Endodermal cell (in vitro differentiated cells): ENCODE data around the gene RABGAP1L. TPM values are rescaled to one million over a fixed set of nuclear protein-coding genes. Genes with fewer than 3 reads are reported as not detected.
"Not testable (repeated sequence)": the region's sequence is repeated elsewhere in the genome, so short reads cannot be mapped to it uniquely, and the experiment has no call there.

Experiments
- DNase-seq: peaks from one replicate; pipeline ENCODE4 v3.0.0-alpha.2; 2017
- H3K27ac ChIP-seq: 2 replicates; pipeline ENCODE4 v1.5.1; 2013; ENCODE audit warnings: mild to moderate bottlenecking, low read depth, low read length, moderate library complexity
- H3K27me3 ChIP-seq: 2 replicates; pipeline ENCODE4 v1.6.1; 2013; ENCODE audit warnings: mild to moderate bottlenecking, low read length, moderate library complexity; ENCODE audit not compliant: insufficient read depth, control insufficient read depth, poor library complexity, severe bottlenecking
- H3K36me3 ChIP-seq: 2 replicates; pipeline ENCODE4 v1.7.0; 2013; ENCODE audit warnings: mild to moderate bottlenecking, low read length, moderate library complexity; ENCODE audit not compliant: control insufficient read depth, insufficient read depth
- H3K4me1 ChIP-seq: one replicate; pipeline ENCODE4 v1.7.0; 2013; ENCODE audit warnings: low read length; ENCODE audit not compliant: control insufficient read depth, insufficient read depth
- H3K4me3 ChIP-seq: 2 replicates; pipeline ENCODE4 v1.5.1; 2013; ENCODE audit warnings: mild to moderate bottlenecking, low read length, moderate library complexity
- H3K9ac ChIP-seq: 2 replicates; pipeline ENCODE4 v1.6.1; 2013; ENCODE audit warnings: mild to moderate bottlenecking, low read length, moderate library complexity; ENCODE audit not compliant: poor library complexity, severe bottlenecking; ENCODE audit errors: extremely low read depth
- H3K9me3 ChIP-seq: 2 replicates; pipeline ENCODE4 v1.6.1; 2013; ENCODE audit warnings: mild to moderate bottlenecking, low read length, moderate library complexity; ENCODE audit not compliant: control insufficient read depth
- H3K27ac Mint-ChIP-seq: 2 replicates; pipeline ENCODE4 v1.8.0; 2020; ENCODE audit warnings: mixed read lengths
- H3K27me3 Mint-ChIP-seq: 2 replicates; pipeline ENCODE4 v1.8.0; 2021; ENCODE audit warnings: mild to moderate bottlenecking, mixed read lengths; ENCODE audit not compliant: insufficient read depth
- H3K36me3 Mint-ChIP-seq: 2 replicates; pipeline ENCODE4 v1.8.0; 2020; ENCODE audit warnings: low read depth, mixed read lengths
- H3K4me1 Mint-ChIP-seq: 2 replicates; pipeline ENCODE4 v1.8.0; 2020; ENCODE audit warnings: mixed read lengths
- H3K4me3 Mint-ChIP-seq: 2 replicates; pipeline ENCODE4 v1.8.0; 2020; ENCODE audit warnings: mild to moderate bottlenecking, moderate library complexity, mixed read lengths
- H3K9me3 Mint-ChIP-seq: 2 replicates; pipeline ENCODE4 v1.8.0; 2020; ENCODE audit warnings: mild to moderate bottlenecking, mixed read lengths
- WGBS, 2 experiments: methylation state at CpG; one replicate each; pipeline versions ENCODE4 v1.1.5 to v1.1.7; 2013; ENCODE audit warnings: missing lambda C conversion rate in 2 of 2, mixed read lengths in 1 of 2; ENCODE audit not compliant: insufficient coverage in 1 of 2, insufficient read length in 1 of 2; 5-methylcytosine and 5-hydroxymethylcytosine counted together
- total RNA-seq, 2 donors: library from RNA; stranded (reverse); fragmentation: NEBNext Ultra II Directional in 1 of 2; extraction: Animal tissue kit (Norgen Biotek cat#: 25700) in 1 of 2; gene quantifications; 2 replicates in 1 of 2; 3 replicates in 1 of 2; pipeline ENCODE4 v1.2.1, GENCODE V29; 2021
- TF ChIP-seq, protein P1 (sequence below): fragments of 200-600 bp; sonication (generic); conservative IDR thresholded peaks from 2 replicates; pipeline ENCODE4 v1.5.0; 2021; ENCODE audit warnings: antibody characterized with exemption, mild to moderate bottlenecking

The RABGAP1L gene
- total RNA-seq, 2 donors from 2014 or later = 32.5 to 36.9 TPM

DNA sequence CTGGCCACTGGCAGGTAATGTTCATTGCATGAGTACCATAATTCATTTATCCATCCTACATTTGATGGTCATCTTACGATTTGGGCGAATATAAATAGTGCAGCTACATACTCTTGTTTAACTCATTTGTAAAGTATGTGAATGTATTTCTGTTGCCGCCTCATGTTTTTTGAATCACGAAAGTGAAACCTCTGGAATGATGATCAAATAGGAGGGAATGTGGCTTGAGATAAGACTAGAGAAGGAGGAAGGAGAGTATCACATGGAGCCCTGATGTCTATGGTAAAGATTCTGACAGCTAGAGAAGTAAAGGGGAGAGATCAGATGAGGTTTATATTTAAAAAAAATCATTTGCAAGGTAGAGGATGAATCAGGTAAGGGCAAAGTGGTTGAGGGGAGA, 855.9 kb downstream of the RABGAP1L start:
- H3K27me3 Mint-ChIP-seq = no peaks in the 10 kb centered on the region
- TF ChIP-seq, protein P1, sequence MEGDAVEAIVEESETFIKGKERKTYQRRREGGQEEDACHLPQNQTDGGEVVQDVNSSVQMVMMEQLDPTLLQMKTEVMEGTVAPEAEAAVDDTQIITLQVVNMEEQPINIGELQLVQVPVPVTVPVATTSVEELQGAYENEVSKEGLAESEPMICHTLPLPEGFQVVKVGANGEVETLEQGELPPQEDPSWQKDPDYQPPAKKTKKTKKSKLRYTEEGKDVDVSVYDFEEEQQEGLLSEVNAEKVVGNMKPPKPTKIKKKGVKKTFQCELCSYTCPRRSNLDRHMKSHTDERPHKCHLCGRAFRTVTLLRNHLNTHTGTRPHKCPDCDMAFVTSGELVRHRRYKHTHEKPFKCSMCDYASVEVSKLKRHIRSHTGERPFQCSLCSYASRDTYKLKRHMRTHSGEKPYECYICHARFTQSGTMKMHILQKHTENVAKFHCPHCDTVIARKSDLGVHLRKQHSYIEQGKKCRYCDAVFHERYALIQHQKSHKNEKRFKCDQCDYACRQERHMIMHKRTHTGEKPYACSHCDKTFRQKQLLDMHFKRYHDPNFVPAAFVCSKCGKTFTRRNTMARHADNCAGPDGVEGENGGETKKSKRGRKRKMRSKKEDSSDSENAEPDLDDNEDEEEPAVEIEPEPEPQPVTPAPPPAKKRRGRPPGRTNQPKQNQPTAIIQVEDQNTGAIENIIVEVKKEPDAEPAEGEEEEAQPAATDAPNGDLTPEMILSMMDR = no peak
- H3K4me3 ChIP-seq = no peak overlapping the region
- H3K36me3 ChIP-seq = peaks cover 85% of the 10 kb centered on the region
- no peaks in the 10 kb centered on the region for H3K4me1 ChIP-seq
- H3K9ac ChIP-seq = no peak overlapping the region
- no peak overlapping the region for H3K27ac Mint-ChIP-seq
- no peaks in the 10 kb centered on the region for H3K9me3 ChIP-seq
- H3K36me3 Mint-ChIP-seq = peaks cover 50% of the 10 kb centered on the region
- no peaks in the 10 kb centered on the region for H3K9me3 Mint-ChIP-seq
- H3K4me1 Mint-ChIP-seq = no peaks in the 10 kb centered on the region
- H3K27me3 ChIP-seq = no peaks in the 10 kb centered on the region
- no peak overlapping the region for H3K27ac ChIP-seq
- H3K4me3 Mint-ChIP-seq = no peak overlapping the region
- no peak for DNase-seq
- WGBS, 2 experiments = 90 to 96% methylated on average over 3 to 4 of the region's 4 CpGs

DNA sequence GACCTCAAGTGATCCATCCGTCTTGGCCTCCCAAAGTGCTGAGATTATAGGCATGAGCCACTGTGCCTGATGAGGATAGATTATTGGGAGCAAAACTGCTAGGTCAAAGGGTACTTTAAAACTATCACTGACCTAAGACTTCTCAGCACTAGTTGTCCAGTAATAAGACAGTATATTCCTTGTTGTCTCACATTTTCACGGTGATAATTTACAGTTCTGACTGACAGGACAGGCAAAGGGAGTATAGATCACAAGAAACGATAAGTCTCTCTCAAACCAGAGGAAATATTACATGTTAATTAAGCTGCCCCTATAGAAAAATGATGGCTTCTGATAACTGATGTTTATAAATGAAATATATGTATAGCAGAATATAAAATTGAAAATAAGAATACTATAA, 860.2 kb downstream of the RABGAP1L start:
- TF ChIP-seq, protein P1 = no peak
- peaks cover 8% of the 10 kb centered on the region for H3K9me3 Mint-ChIP-seq
- no peak for DNase-seq
- H3K27me3 Mint-ChIP-seq = no peaks in the 10 kb centered on the region
- no peak overlapping the region for H3K9ac ChIP-seq
- H3K27ac Mint-ChIP-seq = no peak overlapping the region
- peaks cover 8% of the 10 kb centered on the region for H3K4me1 Mint-ChIP-seq
- WGBS, 2 experiments = 90 to 98% methylated on average over 2 of the region's 3 CpGs
- H3K36me3 Mint-ChIP-seq = peaks cover 17% of the 10 kb centered on the region
- no peak overlapping the region for H3K4me3 Mint-ChIP-seq
- H3K36me3 ChIP-seq = peaks cover 42% of the 10 kb centered on the region
- no peaks in the 10 kb centered on the region for H3K27me3 ChIP-seq
- no peaks in the 10 kb centered on the region for H3K9me3 ChIP-seq
- H3K4me1 ChIP-seq = no peaks in the 10 kb centered on the region
- H3K27ac ChIP-seq = no peak overlapping the region
- H3K4me3 ChIP-seq = no peak overlapping the region

DNA sequence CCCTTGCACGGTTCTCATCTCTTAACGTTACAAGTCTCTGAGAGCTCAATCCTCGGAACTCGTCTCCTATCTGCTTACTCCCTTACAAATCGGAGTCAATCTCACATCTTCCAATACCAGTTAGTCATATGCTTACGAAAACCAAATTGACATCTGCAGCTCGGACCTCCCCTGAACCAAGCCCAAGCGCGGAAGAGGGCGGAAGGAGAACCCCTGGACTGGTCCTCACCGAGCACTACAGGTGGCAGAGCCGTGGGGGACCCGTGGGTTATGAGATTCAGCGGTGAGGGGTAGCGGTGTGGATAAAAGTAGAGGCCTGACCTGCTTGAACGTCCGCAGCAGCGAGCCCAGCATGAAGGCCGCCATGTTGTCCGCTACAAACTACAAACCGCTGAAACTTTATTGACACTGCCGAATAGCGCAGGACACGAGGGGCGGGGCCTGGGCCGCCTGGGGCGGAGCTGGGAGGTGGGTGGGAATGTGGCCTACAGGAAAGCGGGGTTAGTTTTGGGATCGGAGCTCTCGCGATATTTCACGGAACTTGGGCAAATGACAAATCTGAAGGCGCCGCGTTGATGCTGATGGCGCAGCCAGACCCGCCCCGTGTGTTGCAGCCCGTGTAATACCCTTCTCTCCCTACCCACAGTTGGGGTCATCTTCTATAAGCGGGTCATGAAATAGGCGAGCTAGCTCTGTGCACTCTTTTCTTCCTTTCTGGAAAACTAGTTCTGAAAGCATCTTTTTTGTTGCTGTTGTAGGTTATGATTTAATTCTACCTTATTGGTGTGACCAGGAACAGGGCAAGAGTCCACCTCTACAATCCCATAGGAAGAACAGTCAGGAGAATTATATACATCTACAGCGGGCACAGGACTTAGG, 864.0 kb downstream of the RABGAP1L start, which contains the start of gene MRPS14:
Gene MRPS14 (minus strand): TSS at position 383 of the 879 bp plus-strand sequence. CDS start 17 bp downstream, at position 366.
- Histone ChIP-seq H3K27ac (no peak within 1 kb of the TSS), H3K4me1 (no peaks in the 10 kb centered on the region), H3K27me3 (no peaks in the 10 kb centered on the region), H3K36me3 (peaks cover 8% of the 10 kb centered on the region), H3K9ac (peak within 1 kb of the TSS; percentile 79), H3K9me3 (no peaks in the 10 kb centered on the region), H3K4me3 (peak within 1 kb of the TSS; percentile 96)
- TF ChIP-seq, protein P1 = peak; percentile 19
- Mint-ChIP-seq H3K27ac (peak within 1 kb of the TSS; percentile 97), H3K36me3 (peaks cover 1% of the 10 kb centered on the region), H3K27me3 (no peaks in the 10 kb centered on the region), H3K9me3 (peaks cover 11% of the 10 kb centered on the region), H3K4me1 (peaks cover 8% of the 10 kb centered on the region), H3K4me3 (peak within 1 kb of the TSS; percentile 78)
- DNase-seq = peak; percentile 99
- WGBS, 2 experiments = 4 to 5% methylated on average over 19 to 42 of the region's 42 CpGs

DNA sequence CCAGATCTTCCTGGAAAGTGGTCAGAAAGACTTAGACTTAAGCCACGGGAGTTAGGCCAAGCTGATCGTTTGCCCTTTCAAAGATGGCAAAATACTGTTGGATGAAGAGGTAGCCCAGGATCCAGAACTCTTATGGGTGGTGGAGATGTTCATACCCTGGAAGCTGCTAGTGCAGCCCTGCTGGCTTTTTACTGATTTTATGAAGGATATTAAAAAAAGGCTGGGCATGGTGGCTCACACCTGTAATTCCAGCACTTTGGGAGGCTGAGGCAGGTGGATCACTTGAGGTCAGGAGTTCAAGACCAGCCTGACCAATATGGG, 864.6 kb downstream of the RABGAP1L start:
- not testable (repeated sequence) for H3K9me3 ChIP-seq, H3K36me3 Mint-ChIP-seq, H3K4me1 ChIP-seq, H3K27ac ChIP-seq, DNase-seq, H3K27me3 ChIP-seq, H3K36me3 ChIP-seq, H3K4me1 Mint-ChIP-seq, H3K9ac ChIP-seq, H3K27me3 Mint-ChIP-seq
- Mint-ChIP-seq H3K9me3 (peaks cover 11% of the 10 kb centered on the region), H3K4me3 (peak overlapping the region; percentile 78), H3K27ac (peak overlapping the region; percentile 97)
- peak overlapping the region; percentile 96 for H3K4me3 ChIP-seq
- WGBS, 2 experiments = 91% methylated on average over 2 of the region's 2 CpGs; no CpG with 5 or more reads in 1 of the 2 experiments
